ENCODE measurements around the gene CLRN2.

DNA sequence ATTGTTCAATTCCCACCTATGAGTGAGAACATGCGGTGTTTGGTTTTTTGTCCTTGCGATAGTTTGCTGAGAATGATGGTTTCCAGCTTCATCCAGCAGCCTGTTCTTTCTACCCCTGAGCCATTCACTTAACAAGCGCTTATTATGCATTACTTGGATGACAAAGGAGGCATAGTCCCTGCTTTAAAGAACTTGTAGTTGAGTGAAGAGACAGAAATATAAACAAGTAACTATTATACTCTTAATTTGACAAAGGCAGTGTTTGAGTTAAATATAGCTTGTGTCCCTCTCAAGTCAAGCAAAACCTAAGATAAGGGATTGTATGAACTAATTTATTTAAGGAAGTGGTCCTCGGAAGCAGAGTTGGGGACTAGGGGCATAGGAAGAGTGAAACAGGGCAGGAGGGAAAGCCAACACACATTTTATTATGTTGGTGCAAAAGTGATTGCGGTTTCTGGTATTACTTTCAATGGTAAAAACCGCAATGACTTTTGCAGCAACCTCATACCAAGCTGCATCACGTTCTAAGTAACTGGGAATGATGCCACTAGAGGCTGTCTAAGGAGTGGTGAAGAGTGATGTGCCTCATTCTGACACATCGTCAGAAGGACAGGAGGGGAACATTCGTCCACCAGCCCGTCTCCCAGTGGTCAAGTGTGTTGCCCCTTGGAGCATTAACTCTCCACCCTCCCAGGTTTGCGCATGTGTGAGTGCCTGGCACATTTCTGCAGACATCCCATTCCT lies 44.9 kb upstream of the CLRN2 start:
- TF ChIP-seq CTCF (IDR thresholded peaks at IDR 0.05; ENCODE audit: low read depth, low read length, missing input control) (no peak), ATF3 (IDR thresholded peaks at IDR 0.05) (no peak), RAD21 (IDR thresholded peaks at IDR 0.05) (no peak)
- TF ChIP-seq, protein P1, sequence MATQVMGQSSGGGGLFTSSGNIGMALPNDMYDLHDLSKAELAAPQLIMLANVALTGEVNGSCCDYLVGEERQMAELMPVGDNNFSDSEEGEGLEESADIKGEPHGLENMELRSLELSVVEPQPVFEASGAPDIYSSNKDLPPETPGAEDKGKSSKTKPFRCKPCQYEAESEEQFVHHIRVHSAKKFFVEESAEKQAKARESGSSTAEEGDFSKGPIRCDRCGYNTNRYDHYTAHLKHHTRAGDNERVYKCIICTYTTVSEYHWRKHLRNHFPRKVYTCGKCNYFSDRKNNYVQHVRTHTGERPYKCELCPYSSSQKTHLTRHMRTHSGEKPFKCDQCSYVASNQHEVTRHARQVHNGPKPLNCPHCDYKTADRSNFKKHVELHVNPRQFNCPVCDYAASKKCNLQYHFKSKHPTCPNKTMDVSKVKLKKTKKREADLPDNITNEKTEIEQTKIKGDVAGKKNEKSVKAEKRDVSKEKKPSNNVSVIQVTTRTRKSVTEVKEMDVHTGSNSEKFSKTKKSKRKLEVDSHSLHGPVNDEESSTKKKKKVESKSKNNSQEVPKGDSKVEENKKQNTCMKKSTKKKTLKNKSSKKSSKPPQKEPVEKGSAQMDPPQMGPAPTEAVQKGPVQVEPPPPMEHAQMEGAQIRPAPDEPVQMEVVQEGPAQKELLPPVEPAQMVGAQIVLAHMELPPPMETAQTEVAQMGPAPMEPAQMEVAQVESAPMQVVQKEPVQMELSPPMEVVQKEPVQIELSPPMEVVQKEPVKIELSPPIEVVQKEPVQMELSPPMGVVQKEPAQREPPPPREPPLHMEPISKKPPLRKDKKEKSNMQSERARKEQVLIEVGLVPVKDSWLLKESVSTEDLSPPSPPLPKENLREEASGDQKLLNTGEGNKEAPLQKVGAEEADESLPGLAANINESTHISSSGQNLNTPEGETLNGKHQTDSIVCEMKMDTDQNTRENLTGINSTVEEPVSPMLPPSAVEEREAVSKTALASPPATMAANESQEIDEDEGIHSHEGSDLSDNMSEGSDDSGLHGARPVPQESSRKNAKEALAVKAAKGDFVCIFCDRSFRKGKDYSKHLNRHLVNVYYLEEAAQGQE (IDR thresholded peaks at IDR 0.05), result no peak
- TF ChIP-seq, protein P2, sequence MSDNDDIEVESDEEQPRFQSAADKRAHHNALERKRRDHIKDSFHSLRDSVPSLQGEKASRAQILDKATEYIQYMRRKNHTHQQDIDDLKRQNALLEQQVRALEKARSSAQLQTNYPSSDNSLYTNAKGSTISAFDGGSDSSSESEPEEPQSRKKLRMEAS (IDR thresholded peaks at IDR 0.05), result no peak

Measured in liver (tissue), 3 donors.